Gastroesophageal sphincter (tissue), 3 donors: ENCODE measurements around the gene YIPF2.

ENCODE experiments used
- CTCF ChIP-seq, 4 experiments: fragments of 200-600 bp in 2 of 4; fragments of 450-650 bp in 2 of 4; sonication (generic) in 1 of 4; IDR thresholded peaks; one replicate each; pipeline ENCODE4 v1.5.1; 2017 to 2019; ENCODE audit warnings: antibody characterized with exemption in 4 of 4, mild to moderate bottlenecking in 2 of 4, moderate library complexity in 2 of 4
- EP300 ChIP-seq: sonication (generic); formaldehyde crosslinking; IDR thresholded peaks from one replicate; pipeline ENCODE4 v1.6.1; 2017; ENCODE audit warnings: antibody characterized with exemption, mild to moderate bottlenecking
- POLR2A ChIP-seq, 2 donors: fragments of 450-650 bp; IDR thresholded peaks; one replicate each; pipeline ENCODE4 v1.6.1; 2017; ENCODE audit warnings: antibody characterized with exemption in 2 of 2, mild to moderate bottlenecking in 2 of 2, moderate library complexity in 1 of 2
- POLR2AphosphoS5 ChIP-seq: sonication (generic); formaldehyde crosslinking; IDR thresholded peaks from one replicate; pipeline ENCODE4 v1.6.1; 2017; ENCODE audit warnings: antibody characterized with exemption

- TF ChIP-seq CTCF (IDR thresholded peaks at IDR 0.05) (no peak), POLR2AphosphoS5 (no peak), EP300 (no peak), POLR2A (IDR thresholded peaks at IDR 0.05) (no peak)
Observed at GRCh38 chr19:10908380-10908960, 20.0 kb downstream of the YIPF2 start.
